SU-DHL-6 (cell line): ENCODE results near the gene ZNF335.
"Not testable (repeated sequence)": the region's sequence is repeated elsewhere in the genome, so short reads cannot be mapped to it uniquely, and the experiment has no call there.

Experiments
- CTCF ChIP-seq: fragments of 200-600 bp; sonication (generic); IDR thresholded peaks from one replicate; pipeline ENCODE4 v1.5.1; 2017; ENCODE audit warnings: antibody characterized with exemption, mild to moderate bottlenecking, low read length, moderate library complexity; ENCODE audit not compliant: insufficient read depth, poor library complexity, severe bottlenecking
- EZH2phosphoT487 ChIP-seq: fragments of 200-600 bp; sonication (generic), shearing (Covaris generic); conservative IDR thresholded peaks from 2 replicates; pipeline ENCODE4 v1.6.1; 2018; ENCODE audit warnings: mild to moderate bottlenecking, antibody characterized with exemption, low read length, moderate library complexity, mixed read lengths

GRCh38 chr20:45956326-45956725, 15.7 kb downstream of the ZNF335 start:
- TF ChIP-seq CTCF, EZH2phosphoT487: not testable (repeated sequence)
